Epithelial cell of esophagus (primary cell): Measurements from ENCODE around the gene MAP3K9.
A peak's percentile ranks its signal among the peaks of the same experiment; 100 is the strongest.
"Not testable (repeated sequence)": the region's sequence is repeated elsewhere in the genome, so short reads cannot be mapped to it uniquely, and the experiment has no call there.

Experiments
- DNase-seq: peaks from one replicate; pipeline ENCODE4 v3.0.0; 2010; ENCODE audit warnings: low read depth
- H3K4me3 ChIP-seq: 2 replicates; pipeline ENCODE4 v1.5.1; 2011; ENCODE audit warnings: mild to moderate bottlenecking, low read length, control low read depth
- TF ChIP-seq, protein P1 (sequence below): IDR thresholded peaks from 2 replicates; pipeline ENCODE4 v1.5.1; 2011; ENCODE audit warnings: low read depth, mild to moderate bottlenecking, low read length, control low read depth, inconsistent platforms; ENCODE audit not compliant: insufficient read depth; ENCODE audit errors: missing control alignments

Gene MAP3K9

DNA sequence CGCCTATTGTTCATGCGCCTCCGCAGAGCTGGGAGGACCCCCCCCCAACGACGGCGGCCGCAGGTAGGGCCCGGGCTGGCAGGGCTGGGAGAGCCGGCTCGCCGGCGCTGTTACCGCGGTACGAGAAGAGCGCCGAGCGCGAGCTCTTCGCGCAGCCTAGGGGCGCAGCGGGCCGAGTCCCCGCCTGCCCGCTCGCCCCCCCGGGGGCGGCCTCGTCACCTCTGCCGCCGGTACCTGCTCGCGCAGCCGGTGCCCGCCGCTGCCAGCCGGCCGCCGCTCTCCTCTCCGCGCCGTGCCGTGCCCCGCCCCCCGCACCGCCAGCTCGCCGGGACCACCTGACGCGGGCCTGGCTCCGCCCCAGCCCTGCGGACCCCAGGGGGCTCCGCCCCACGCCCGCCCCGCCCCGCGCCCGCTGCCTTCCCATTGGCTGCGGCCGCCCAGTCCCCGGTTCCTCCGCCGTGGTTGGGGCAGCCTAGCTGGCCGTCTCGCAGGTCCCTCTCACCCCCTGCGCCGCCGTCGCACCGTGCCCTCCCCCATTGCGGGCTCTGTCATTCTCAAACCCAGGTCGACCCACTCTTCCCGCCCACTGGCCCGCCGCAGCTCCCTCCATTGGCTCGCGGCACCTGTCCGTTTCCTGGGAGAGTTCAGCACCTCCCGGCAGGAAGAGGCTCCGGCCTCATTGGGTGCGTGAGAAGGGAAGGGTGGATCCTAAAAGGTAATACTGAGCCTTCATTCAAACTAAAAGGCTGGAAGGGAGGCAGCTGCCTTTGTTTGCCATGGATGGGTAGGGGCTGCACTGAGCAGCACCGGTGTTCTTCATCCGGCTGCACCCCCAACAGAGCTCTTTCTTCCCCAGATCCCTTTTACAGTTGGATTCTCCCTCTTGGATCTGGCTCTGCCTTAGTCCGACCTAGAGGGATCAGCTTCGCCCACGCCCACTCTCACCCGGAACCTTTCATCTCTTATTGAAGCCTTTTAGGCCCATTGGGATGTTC is at the start of gene MAP3K9:
TSS of gene MAP3K9 (minus strand) at position 289 of the 995 bp plus-strand sequence. CDS start 342 bp downstream, outside the sequence.
- peak; percentile 100 for DNase-seq
- H3K4me3 ChIP-seq = peak within 1 kb of the TSS; percentile 71

DNA sequence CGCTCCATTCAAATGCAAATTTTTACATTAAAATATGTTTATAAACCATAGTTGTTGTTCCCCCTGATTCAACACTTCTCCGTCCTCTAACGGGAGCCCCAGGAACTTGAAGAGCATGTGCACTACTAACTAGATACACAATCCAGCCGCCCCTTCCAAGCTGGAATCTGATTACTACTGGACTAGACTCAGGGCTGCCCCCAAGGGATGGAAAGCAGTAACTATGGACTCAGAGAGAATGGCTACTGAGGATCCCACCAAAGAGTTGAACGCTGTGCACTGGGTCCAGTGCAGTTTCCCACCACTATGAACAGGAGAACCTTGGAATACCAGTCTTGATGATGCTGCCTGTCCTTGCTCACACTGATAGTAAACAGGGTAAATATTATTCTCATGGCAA is 49.3 kb upstream of the MAP3K9 start:
- DNase-seq = no peak
- H3K4me3 ChIP-seq = no peak overlapping the region
- TF ChIP-seq, protein P1, sequence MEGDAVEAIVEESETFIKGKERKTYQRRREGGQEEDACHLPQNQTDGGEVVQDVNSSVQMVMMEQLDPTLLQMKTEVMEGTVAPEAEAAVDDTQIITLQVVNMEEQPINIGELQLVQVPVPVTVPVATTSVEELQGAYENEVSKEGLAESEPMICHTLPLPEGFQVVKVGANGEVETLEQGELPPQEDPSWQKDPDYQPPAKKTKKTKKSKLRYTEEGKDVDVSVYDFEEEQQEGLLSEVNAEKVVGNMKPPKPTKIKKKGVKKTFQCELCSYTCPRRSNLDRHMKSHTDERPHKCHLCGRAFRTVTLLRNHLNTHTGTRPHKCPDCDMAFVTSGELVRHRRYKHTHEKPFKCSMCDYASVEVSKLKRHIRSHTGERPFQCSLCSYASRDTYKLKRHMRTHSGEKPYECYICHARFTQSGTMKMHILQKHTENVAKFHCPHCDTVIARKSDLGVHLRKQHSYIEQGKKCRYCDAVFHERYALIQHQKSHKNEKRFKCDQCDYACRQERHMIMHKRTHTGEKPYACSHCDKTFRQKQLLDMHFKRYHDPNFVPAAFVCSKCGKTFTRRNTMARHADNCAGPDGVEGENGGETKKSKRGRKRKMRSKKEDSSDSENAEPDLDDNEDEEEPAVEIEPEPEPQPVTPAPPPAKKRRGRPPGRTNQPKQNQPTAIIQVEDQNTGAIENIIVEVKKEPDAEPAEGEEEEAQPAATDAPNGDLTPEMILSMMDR = no peak

More for the DNA sequence above, at the start of gene MAP3K9:
- TF ChIP-seq, protein P1 = no peak

DNA sequence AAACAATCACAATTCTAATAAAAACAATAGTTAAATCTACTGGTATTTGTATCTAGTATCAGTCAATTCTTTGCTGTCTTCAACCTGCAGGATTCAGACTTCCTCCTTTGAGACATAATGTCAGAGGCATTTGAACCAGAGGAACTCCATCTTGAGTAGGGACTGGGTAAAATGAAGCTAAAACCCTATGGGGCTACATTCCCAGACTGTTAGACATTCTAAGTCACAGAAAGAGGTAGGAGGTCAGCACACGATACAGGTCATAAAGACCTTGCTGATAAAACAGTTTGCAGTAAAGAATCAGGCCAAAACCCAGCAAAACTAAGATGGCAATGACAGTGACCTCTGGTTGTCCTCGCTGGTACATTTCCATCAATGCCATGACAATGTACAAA is 48.2 kb upstream of the MAP3K9 start:
- no peak overlapping the region for H3K4me3 ChIP-seq
- TF ChIP-seq, protein P1 = no peak
- no peak for DNase-seq

DNA sequence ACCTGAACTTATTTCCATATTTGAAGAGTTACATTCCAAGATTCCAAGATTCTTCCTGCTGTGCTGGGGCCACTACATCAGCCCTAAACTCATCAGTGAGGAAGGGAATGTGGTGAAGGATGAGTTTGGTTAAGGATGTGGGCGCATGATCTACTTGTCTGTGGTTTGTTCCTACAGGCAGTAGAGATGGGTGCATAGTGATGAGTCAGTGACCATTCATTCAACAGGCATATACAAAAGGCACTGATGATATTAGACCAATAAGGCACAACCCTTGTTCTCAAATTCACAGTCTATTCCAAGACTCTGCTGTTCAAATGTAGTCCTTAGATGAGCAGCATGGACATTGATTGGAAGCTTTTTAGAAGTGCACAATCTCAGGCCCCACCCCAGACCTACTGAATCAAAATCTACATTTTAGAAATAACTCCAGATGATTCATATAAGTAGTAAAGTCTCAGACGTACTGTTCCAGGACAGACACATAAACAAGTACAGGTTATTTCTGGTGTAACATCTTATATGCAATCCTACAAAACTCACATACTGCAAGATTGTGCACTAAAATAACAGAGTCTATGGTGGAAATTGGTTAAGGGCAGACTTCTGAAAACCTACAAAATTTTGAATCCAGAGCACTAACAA is 47.7 kb upstream of the MAP3K9 start:
- H3K4me3 ChIP-seq = no peak overlapping the region
- TF ChIP-seq, protein P1 = no peak
- DNase-seq = peak; percentile 90

DNA sequence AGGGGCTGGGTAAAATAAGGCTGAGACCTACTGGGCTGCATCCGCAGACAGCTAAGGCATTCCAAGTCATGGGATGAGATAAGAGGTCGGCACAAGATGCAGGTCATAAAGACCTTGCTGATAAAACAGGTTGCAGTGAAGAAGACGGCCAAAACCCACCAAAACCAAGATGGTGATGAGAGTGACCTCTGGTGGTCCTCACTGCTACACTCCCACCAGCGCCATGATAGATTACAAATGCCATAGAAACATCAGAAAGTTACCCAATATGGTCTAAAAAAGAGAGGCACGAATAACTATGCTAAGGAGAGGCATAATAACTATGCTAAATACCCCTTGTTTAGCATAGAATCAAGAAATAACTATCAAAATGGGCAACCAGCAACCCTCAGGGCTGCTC is 46.2 kb upstream of the MAP3K9 start:
- TF ChIP-seq, protein P1 = no peak
- no peak for DNase-seq
- H3K4me3 ChIP-seq = no peak overlapping the region

DNA sequence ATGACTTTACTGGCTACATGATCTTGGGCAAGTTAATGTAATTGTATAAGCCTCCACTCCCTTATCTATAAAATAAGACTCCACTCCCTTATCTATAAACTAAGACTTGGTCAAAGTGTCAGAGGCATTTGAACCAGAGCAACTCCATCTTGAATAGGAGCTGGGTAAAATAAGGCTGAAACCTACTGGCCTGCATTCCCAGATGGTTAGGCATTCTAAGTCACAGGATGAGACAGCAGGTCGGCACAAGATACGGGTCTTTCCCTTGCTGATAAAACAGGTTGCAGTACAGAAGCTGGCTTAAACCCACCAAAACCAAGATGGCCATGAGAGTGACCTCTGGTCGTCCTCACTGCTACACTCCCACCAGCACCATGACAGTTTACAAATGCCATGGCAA is 44.3 kb upstream of the MAP3K9 start:
- not testable (repeated sequence) for H3K4me3 ChIP-seq, DNase-seq

DNA sequence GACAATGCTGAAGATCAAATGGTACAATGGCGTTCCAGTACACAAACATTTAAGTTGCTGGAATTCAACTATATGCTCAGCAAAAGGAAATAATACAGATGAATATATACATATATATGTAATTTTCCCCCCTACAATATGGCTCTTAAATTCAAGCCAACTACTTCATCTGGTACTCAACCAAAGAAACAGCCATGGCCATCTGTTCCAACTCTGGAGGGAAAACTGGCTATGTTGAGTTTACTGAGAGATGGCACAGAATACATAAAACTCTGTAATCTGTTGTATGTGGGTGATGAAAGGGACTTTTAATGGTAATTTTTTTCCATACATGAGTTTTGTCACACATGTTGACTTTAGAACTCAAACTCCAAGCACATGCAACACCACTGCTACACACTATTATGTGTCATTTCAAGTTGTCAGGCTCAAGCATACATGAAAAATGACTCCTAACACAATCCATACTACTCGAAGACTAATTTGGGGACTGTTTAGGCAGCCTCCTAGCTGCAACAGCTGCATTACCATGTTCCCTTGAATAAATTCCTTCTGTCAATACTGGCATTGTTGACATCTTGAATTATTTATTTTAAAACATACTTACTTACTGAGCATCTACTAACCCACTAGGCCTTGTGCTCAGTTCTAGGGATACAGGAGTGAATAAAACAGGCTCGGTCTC is 38.2 kb upstream of the MAP3K9 start:
- TF ChIP-seq, protein P1 = no peak

More for the DNA sequence above, 38.2 kb upstream of the MAP3K9 start:
- no peak overlapping the region for H3K4me3 ChIP-seq
- DNase-seq = no peak
